Measurements from ENCODE around the gene NOL7.

Gene NOL7

GRCh38 chr6:13660273-13660672, 45.1 kb downstream of the NOL7 start:
- no peak for DNase-seq (ENCODE audit: low read depth)
- H3K9ac ChIP-seq (ENCODE audit: low read length) = no peak overlapping the region
- H3K9me3 ChIP-seq (ENCODE audit: control insufficient read depth, low read length) = no peaks in the 10 kb centered on the region
- peaks cover 7% of the 10 kb centered on the region for H3K36me3 ChIP-seq (ENCODE audit: control insufficient read depth, insufficient read depth, low read length, severe bottlenecking)
- peaks cover 40% of the 10 kb centered on the region for H3K4me1 ChIP-seq (ENCODE audit: control insufficient read depth, insufficient read depth, low read length)
- H3K4me3 ChIP-seq (ENCODE audit: low read length) = no peak overlapping the region
- no peaks in the 10 kb centered on the region for H3K27me3 ChIP-seq (replicated peaks; ENCODE audit: control insufficient read depth, insufficient read depth, low read length)

GRCh38 chr6:13660893-13661292, 45.8 kb downstream of the NOL7 start:
- peaks cover 40% of the 10 kb centered on the region for H3K4me1 ChIP-seq (ENCODE audit: control insufficient read depth, insufficient read depth, low read length)
- H3K9me3 ChIP-seq (ENCODE audit: control insufficient read depth, low read length) = no peaks in the 10 kb centered on the region
- peaks cover 7% of the 10 kb centered on the region for H3K36me3 ChIP-seq (ENCODE audit: control insufficient read depth, insufficient read depth, low read length, severe bottlenecking)
- no peak overlapping the region for H3K9ac ChIP-seq (ENCODE audit: low read length)
- DNase-seq (ENCODE audit: low read depth) = no peak
- H3K4me3 ChIP-seq (ENCODE audit: low read length) = no peak overlapping the region
- no peaks in the 10 kb centered on the region for H3K27me3 ChIP-seq (replicated peaks; ENCODE audit: control insufficient read depth, insufficient read depth, low read length)

GRCh38 chr6:13661647-13662046, 46.5 kb downstream of the NOL7 start:
- H3K9me3 ChIP-seq (ENCODE audit: control insufficient read depth, low read length) = no peaks in the 10 kb centered on the region
- peaks cover 4% of the 10 kb centered on the region for H3K36me3 ChIP-seq (ENCODE audit: control insufficient read depth, insufficient read depth, low read length, severe bottlenecking)
- DNase-seq (ENCODE audit: low read depth) = no peak
- no peak overlapping the region for H3K9ac ChIP-seq (ENCODE audit: low read length)
- H3K4me3 ChIP-seq (ENCODE audit: low read length) = no peak overlapping the region
- H3K27me3 ChIP-seq (replicated peaks; ENCODE audit: control insufficient read depth, insufficient read depth, low read length) = no peaks in the 10 kb centered on the region
- H3K4me1 ChIP-seq (ENCODE audit: control insufficient read depth, insufficient read depth, low read length) = peaks cover 47% of the 10 kb centered on the region

- Histone ChIP-seq H3K9ac (ENCODE audit: low read length) (no peak overlapping the region), H3K4me3 (ENCODE audit: low read length) (no peak overlapping the region), H3K36me3 (ENCODE audit: control insufficient read depth, insufficient read depth, low read length, severe bottlenecking) (no peaks in the 10 kb centered on the region), H3K9me3 (ENCODE audit: control insufficient read depth, low read length) (no peaks in the 10 kb centered on the region), H3K27me3 (replicated peaks; ENCODE audit: control insufficient read depth, insufficient read depth, low read length) (no peaks in the 10 kb centered on the region), H3K4me1 (ENCODE audit: control insufficient read depth, insufficient read depth, low read length) (peaks cover 59% of the 10 kb centered on the region)
- no peak for DNase-seq (ENCODE audit: low read depth)
Measured at GRCh38 chr6:13662651-13663334, 47.7 kb downstream of the NOL7 start.

GRCh38 chr6:13663986-13664385, 48.9 kb downstream of the NOL7 start:
- no peak for DNase-seq (ENCODE audit: low read depth)
- Histone ChIP-seq H3K9ac (ENCODE audit: low read length) (no peak overlapping the region), H3K9me3 (ENCODE audit: control insufficient read depth, low read length) (no peaks in the 10 kb centered on the region), H3K4me1 (ENCODE audit: control insufficient read depth, insufficient read depth, low read length) (peaks cover 58% of the 10 kb centered on the region), H3K36me3 (ENCODE audit: control insufficient read depth, insufficient read depth, low read length, severe bottlenecking) (no peaks in the 10 kb centered on the region), H3K27me3 (replicated peaks; ENCODE audit: control insufficient read depth, insufficient read depth, low read length) (no peaks in the 10 kb centered on the region), H3K4me3 (ENCODE audit: low read length) (no peak overlapping the region)

- Histone ChIP-seq H3K9ac (ENCODE audit: low read length) (no peak overlapping the region), H3K4me1 (ENCODE audit: control insufficient read depth, insufficient read depth, low read length) (peaks cover 54% of the 10 kb centered on the region), H3K36me3 (ENCODE audit: control insufficient read depth, insufficient read depth, low read length, severe bottlenecking) (no peaks in the 10 kb centered on the region), H3K27me3 (replicated peaks; ENCODE audit: control insufficient read depth, insufficient read depth, low read length) (no peaks in the 10 kb centered on the region), H3K9me3 (ENCODE audit: control insufficient read depth, low read length) (no peaks in the 10 kb centered on the region), H3K4me3 (ENCODE audit: low read length) (no peak overlapping the region)
- DNase-seq (ENCODE audit: low read depth) = peak; percentile 77
Measured at GRCh38 chr6:13664703-13665352, 49.7 kb downstream of the NOL7 start.

GRCh38 chr6:13666194-13667105, 51.3 kb downstream of the NOL7 start:
- no peak overlapping the region for H3K9ac ChIP-seq (ENCODE audit: low read length)
- DNase-seq (ENCODE audit: low read depth) = no peak
- no peaks in the 10 kb centered on the region for H3K27me3 ChIP-seq (replicated peaks; ENCODE audit: control insufficient read depth, insufficient read depth, low read length)
- no peaks in the 10 kb centered on the region for H3K36me3 ChIP-seq (ENCODE audit: control insufficient read depth, insufficient read depth, low read length, severe bottlenecking)
- peaks cover 47% of the 10 kb centered on the region for H3K4me1 ChIP-seq (ENCODE audit: control insufficient read depth, insufficient read depth, low read length)
- H3K4me3 ChIP-seq (ENCODE audit: low read length) = no peak overlapping the region
- no peaks in the 10 kb centered on the region for H3K9me3 ChIP-seq (ENCODE audit: control insufficient read depth, low read length)

- Histone ChIP-seq H3K9me3 (ENCODE audit: control insufficient read depth, low read length) (no peaks in the 10 kb centered on the region), H3K36me3 (ENCODE audit: control insufficient read depth, insufficient read depth, low read length, severe bottlenecking) (no peaks in the 10 kb centered on the region), H3K27me3 (replicated peaks; ENCODE audit: control insufficient read depth, insufficient read depth, low read length) (no peaks in the 10 kb centered on the region), H3K9ac (ENCODE audit: low read length) (no peak overlapping the region), H3K4me1 (ENCODE audit: control insufficient read depth, insufficient read depth, low read length) (peaks cover 50% of the 10 kb centered on the region), H3K4me3 (ENCODE audit: low read length) (no peak overlapping the region)
- DNase-seq (ENCODE audit: low read depth) = no peak
Measured at GRCh38 chr6:13667655-13668054, 52.5 kb downstream of the NOL7 start.

GRCh38 chr6:13668291-13668928, 53.3 kb downstream of the NOL7 start:
- no peak overlapping the region for H3K9ac ChIP-seq (ENCODE audit: low read length)
- DNase-seq (ENCODE audit: low read depth) = no peak

GRCh38 chr6:13669476-13669875, 54.3 kb downstream of the NOL7 start:
- Histone ChIP-seq H3K4me3 (ENCODE audit: low read length) (no peak overlapping the region), H3K27me3 (replicated peaks; ENCODE audit: control insufficient read depth, insufficient read depth, low read length) (no peaks in the 10 kb centered on the region), H3K4me1 (ENCODE audit: control insufficient read depth, insufficient read depth, low read length) (peaks cover 34% of the 10 kb centered on the region), H3K9ac (ENCODE audit: low read length) (no peak overlapping the region), H3K9me3 (ENCODE audit: control insufficient read depth, low read length) (no peaks in the 10 kb centered on the region), H3K36me3 (ENCODE audit: control insufficient read depth, insufficient read depth, low read length, severe bottlenecking) (no peaks in the 10 kb centered on the region)
- DNase-seq (ENCODE audit: low read depth) = no peak

More at GRCh38 chr6:13668291-13668928, 53.3 kb downstream of the NOL7 start:
- Histone ChIP-seq H3K9me3 (ENCODE audit: control insufficient read depth, low read length) (no peaks in the 10 kb centered on the region), H3K4me3 (ENCODE audit: low read length) (no peak overlapping the region), H3K36me3 (ENCODE audit: control insufficient read depth, insufficient read depth, low read length, severe bottlenecking) (no peaks in the 10 kb centered on the region), H3K4me1 (ENCODE audit: control insufficient read depth, insufficient read depth, low read length) (peaks cover 45% of the 10 kb centered on the region), H3K27me3 (replicated peaks; ENCODE audit: control insufficient read depth, insufficient read depth, low read length) (no peaks in the 10 kb centered on the region)

Data from adipocyte (in vitro differentiated cells).